Endothelial cell (in vitro differentiated cells): ENCODE measurements around the gene TUBB4A. TPM values are rescaled to one million over a fixed set of nuclear protein-coding genes. Genes with fewer than 3 reads are reported as not detected.
"Not testable (repeated sequence)": the region's sequence is repeated elsewhere in the genome, so short reads cannot be mapped to it uniquely, and the experiment has no call there.

Experiments
- DNase-seq: peaks from one replicate; pipeline ENCODE4 v3.0.0; 2021; ENCODE audit warnings: low spot score
- H3K27ac Mint-ChIP-seq: one replicate; pipeline ENCODE4 v1.8.0; 2021; ENCODE audit warnings: mixed read lengths, inconsistent platforms; ENCODE audit not compliant: unreplicated experiment
- H3K27me3 Mint-ChIP-seq: one replicate; pipeline ENCODE4 v1.8.0; 2021; ENCODE audit warnings: mild to moderate bottlenecking, moderate library complexity, mixed read lengths, inconsistent platforms; ENCODE audit not compliant: unreplicated experiment
- H3K36me3 Mint-ChIP-seq: one replicate; pipeline ENCODE4 v1.8.0; 2021; ENCODE audit warnings: mild to moderate bottlenecking, low read depth, mixed read lengths, inconsistent platforms; ENCODE audit not compliant: unreplicated experiment
- H3K4me1 Mint-ChIP-seq: one replicate; pipeline ENCODE4 v1.8.0; 2021; ENCODE audit warnings: mild to moderate bottlenecking, mixed read lengths, inconsistent platforms; ENCODE audit not compliant: unreplicated experiment
- H3K4me3 Mint-ChIP-seq: one replicate; pipeline ENCODE4 v1.8.0; 2021; ENCODE audit warnings: mild to moderate bottlenecking, mixed read lengths, inconsistent platforms; ENCODE audit not compliant: unreplicated experiment
- H3K9me3 Mint-ChIP-seq: one replicate; pipeline ENCODE4 v1.8.0; 2021; ENCODE audit warnings: mixed read lengths, inconsistent platforms; ENCODE audit not compliant: unreplicated experiment
- total RNA-seq: library from RNA; stranded (reverse); fragmentation: NEBNext Ultra II Directional; extraction: Animal tissue kit (Norgen Biotek cat#: 25700); gene quantifications from one replicate; pipeline ENCODE4 v1.2.1, GENCODE V29; 2021; ENCODE audit not compliant: unreplicated experiment
- TF ChIP-seq, protein P1 (sequence below): fragments of 200-600 bp; sonication (generic); IDR thresholded peaks from one replicate; pipeline ENCODE4 v1.5.0; 2021; ENCODE audit warnings: antibody characterized with exemption; ENCODE audit not compliant: unreplicated experiment

Gene TUBB4A
- total RNA-seq, 1 donor from 2014 or later, result 0.21 TPM

DNA sequence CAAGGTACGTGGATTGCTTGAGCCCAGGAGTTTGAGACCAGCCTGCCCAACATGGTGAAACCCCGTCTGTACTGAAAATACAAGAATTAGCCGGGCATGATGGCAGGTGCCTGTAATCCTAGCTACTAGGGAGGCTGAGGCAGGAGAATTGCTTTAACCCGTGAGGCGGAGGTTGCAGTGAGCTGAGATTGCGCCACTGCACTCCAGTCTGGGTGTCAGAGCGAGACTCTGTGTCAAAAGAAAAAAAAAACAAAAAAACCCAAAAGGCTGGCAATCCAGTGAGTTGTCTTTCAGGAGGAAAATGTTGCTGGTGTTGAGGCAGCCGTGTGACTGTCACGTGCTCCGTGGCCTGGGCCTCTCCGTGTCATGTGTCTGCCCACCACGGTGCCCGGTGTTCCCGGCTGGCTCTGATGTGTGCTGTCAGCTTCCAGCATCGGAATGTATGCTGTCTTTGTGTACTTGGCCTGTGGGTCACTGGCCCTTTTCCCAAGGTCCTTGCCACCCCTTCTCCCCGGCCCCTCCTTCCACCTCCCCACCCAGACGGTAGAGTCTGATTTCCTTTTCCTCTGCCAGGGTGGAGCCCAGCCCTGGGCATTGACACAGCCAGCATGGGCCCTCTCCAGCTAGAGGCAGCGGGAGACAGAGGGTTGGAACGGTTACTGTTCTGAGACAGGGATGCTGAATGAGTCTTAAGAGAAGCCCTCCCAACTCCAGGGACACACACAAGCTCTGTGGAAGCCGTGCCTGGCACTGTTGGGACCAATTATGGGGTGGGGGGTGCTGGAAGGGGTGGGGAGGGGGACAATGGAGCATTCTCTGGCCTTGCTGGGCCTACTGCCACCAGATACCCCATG, 7.2 kb upstream of the TUBB4A start:
- no peaks in the 10 kb centered on the region for H3K27me3 Mint-ChIP-seq
- no peaks in the 10 kb centered on the region for H3K4me1 Mint-ChIP-seq
- H3K27ac Mint-ChIP-seq, result no peak overlapping the region
- H3K9me3 Mint-ChIP-seq, result no peaks in the 10 kb centered on the region
- no peaks in the 10 kb centered on the region for H3K36me3 Mint-ChIP-seq
- H3K4me3 Mint-ChIP-seq, result no peak overlapping the region
- no peak for DNase-seq
- TF ChIP-seq, protein P1, sequence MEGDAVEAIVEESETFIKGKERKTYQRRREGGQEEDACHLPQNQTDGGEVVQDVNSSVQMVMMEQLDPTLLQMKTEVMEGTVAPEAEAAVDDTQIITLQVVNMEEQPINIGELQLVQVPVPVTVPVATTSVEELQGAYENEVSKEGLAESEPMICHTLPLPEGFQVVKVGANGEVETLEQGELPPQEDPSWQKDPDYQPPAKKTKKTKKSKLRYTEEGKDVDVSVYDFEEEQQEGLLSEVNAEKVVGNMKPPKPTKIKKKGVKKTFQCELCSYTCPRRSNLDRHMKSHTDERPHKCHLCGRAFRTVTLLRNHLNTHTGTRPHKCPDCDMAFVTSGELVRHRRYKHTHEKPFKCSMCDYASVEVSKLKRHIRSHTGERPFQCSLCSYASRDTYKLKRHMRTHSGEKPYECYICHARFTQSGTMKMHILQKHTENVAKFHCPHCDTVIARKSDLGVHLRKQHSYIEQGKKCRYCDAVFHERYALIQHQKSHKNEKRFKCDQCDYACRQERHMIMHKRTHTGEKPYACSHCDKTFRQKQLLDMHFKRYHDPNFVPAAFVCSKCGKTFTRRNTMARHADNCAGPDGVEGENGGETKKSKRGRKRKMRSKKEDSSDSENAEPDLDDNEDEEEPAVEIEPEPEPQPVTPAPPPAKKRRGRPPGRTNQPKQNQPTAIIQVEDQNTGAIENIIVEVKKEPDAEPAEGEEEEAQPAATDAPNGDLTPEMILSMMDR, result no peak

DNA sequence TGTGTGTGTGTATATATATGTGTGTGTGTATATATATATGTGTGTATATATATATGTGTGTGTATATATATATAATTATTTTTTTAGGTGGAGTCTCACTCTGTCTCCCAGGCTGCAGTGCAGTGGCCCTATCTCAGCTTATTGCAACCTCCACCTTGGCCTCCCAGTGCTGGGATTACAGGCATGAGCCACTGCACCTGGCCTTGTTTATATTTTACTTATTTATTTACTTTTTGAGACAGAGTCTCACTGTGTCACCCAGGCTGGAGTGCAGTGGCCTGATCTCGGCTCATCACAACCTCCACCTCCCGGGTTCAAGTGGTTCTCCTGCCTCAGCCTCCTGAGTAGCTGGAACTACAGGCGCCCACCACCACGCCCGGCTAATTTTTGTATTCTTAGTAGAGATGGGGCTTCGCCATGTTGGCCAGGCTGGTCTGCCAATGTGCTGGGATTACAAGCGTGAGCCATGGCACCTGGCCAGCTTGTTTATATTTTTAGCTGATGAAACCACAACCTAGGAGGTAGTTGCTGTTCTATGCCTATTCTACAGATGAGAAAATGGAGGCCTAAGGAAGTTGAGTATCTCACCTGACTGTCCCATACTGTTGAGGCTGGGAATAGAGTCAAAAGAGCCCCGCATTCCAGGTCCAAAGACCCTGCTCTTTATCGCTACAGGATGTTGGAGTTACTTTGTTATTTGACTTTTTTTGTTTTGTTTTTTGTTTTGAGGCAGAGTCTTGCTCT, 6.1 kb upstream of the TUBB4A start:
- not testable (repeated sequence) for DNase-seq

DNA sequence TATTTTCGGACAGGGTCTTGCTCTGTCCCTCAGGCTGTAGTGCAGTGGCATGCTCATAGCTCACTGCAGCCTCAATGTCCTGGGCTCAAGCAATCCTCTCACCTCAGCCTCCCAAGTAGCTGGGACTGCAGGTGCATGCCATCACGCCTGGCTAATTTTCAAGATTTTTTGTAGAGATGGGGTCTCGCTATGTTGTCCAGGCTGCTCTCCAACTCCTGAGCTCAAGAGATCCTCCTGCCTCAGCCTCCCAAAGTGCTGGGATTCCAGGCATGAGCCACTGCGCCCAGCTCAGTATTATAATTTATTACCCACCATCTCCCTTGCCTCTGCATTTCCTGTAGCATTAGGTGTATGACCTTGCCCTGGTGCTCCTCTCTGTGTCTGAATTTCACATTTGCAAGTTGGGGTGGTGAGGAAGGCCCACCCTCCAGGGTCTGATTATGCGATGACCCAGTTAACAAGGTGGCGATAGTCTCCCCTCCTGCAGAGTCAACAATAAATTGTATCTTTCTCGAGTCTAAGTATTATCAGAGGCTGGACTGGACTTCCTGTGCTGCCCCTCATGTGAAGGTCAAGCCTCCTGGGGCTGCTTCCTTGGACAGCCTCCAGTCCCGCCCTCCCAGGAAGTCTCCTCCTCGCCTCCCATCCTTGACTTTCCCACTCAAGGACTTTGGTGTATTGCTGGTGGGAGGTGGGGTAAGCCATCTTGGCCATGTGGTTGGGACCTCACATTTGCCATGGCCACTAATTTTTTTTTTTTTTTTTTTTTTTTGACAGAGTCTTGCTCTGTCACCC, 1.5 kb upstream of the TUBB4A start:
- no peak for DNase-seq
- H3K27ac Mint-ChIP-seq, result no peak overlapping the region
- H3K9me3 Mint-ChIP-seq, result no peaks in the 10 kb centered on the region
- peaks cover 6% of the 10 kb centered on the region for H3K4me1 Mint-ChIP-seq
- H3K4me3 Mint-ChIP-seq, result no peak overlapping the region
- no peaks in the 10 kb centered on the region for H3K36me3 Mint-ChIP-seq
- TF ChIP-seq, protein P1, result no peak
- peaks cover 20% of the 10 kb centered on the region for H3K27me3 Mint-ChIP-seq

More for the DNA sequence above, 6.1 kb upstream of the TUBB4A start:
- H3K4me3 Mint-ChIP-seq, H3K36me3 Mint-ChIP-seq, H3K4me1 Mint-ChIP-seq, H3K27me3 Mint-ChIP-seq, H3K9me3 Mint-ChIP-seq, H3K27ac Mint-ChIP-seq: not testable (repeated sequence)

DNA sequence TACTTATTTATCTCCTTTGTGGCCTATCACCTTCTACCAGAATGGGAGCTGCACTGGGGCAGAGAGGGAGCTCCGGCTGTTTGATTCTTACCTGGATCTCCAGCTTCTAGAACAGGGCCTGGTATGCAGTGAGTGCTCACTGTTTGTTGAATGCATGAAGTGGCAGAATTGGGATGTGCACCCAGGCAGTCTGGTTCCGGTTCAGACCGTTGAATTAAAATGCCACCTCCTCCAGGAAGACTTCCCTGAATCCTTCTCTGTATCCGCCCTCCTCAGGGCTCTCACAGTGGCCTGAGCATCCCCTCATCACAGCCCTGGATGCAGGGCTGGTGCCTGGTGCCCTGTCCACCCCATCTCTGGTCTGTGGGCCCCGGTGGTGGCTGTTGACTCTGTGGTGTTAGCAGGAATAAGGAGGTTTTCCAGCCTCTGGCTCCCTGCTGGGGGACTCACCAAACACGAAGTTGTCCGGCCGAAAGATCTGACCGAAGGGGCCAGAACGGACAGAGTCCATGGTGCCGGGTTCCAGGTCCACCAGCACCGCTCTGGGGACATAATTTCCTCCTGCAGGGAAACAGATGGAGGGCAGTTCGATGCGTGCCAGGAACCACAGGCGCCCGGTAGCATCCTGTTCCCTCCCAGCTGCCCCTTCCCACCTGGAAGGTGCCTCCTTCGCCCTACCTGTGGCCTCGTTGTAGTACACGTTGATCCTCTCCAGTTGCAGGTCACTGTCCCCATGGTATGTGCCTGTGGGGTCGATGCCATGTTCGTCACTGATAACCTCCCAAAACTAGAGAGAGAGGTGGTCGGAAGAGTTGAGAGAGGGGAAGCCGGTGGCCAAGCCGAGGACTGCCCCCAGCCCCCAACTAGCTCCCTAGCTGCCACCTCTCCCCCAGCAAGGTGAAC, 1.0 kb downstream of the TUBB4A start:
- Mint-ChIP-seq H3K4me1 (peaks cover 6% of the 10 kb centered on the region), H3K36me3 (no peaks in the 10 kb centered on the region), H3K27me3 (peaks cover 21% of the 10 kb centered on the region), H3K27ac (no peak overlapping the region), H3K4me3 (peak overlapping the region; percentile 87), H3K9me3 (no peaks in the 10 kb centered on the region)
- TF ChIP-seq, protein P1, result no peak
- no peak for DNase-seq
